GM12873 (cell line): Measurements from ENCODE around the gene OR52K2.

Experiments used
- TF ChIP-seq, protein P1 (sequence below): IDR thresholded peaks from 2 replicates; pipeline ENCODE4 v1.5.1; 2012; ENCODE audit warnings: low read depth, mild to moderate bottlenecking, moderate library complexity, low read length, control low read depth; ENCODE audit not compliant: insufficient read depth; ENCODE audit errors: missing control alignments

OR52K2 gene

DNA sequence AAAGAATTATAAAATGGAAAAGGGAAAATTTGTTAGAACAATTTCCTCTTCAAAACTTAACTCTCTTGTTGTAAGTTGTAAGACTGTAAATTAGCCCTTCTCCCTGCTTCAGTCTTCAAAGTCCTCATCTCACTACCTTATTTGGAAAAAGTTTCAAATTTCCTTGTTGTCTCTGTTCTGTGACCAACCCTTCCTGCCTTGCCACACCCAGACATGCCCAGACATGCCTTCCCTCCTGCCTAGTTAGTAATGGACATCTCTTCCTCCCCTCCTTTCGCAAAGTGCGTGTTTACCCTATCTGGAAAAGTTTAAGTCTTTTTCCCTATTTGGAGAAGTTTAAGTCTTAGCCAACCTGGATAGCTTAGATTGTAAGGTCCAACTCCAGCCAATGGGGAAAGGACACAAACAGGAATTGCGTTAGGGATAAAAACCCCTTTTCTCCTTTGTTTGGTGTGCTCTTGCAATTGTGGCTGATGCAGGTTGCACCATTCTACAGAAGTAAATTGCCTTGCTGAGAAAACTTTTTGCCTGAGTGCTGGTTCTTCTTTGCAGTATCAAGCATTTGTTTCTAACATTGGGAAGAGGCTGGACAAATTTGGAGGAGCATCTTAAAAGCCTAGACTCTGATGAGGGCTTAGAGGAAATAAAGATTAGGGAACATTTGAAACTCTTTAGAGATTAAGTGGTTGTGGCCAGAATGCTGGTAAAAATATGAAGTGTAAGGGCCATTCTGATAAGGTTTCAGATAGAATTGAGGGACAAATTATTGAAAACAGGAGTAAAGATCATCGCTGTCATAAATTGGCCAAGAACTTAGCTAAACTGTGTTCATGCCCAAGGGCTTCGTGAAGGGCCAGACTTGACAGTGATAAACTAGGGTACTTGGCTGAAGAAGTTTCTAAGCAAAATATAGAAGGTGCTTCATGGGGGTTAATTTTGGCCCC is 15.4 kb downstream of the OR52K2 start:
- TF ChIP-seq, protein P1, sequence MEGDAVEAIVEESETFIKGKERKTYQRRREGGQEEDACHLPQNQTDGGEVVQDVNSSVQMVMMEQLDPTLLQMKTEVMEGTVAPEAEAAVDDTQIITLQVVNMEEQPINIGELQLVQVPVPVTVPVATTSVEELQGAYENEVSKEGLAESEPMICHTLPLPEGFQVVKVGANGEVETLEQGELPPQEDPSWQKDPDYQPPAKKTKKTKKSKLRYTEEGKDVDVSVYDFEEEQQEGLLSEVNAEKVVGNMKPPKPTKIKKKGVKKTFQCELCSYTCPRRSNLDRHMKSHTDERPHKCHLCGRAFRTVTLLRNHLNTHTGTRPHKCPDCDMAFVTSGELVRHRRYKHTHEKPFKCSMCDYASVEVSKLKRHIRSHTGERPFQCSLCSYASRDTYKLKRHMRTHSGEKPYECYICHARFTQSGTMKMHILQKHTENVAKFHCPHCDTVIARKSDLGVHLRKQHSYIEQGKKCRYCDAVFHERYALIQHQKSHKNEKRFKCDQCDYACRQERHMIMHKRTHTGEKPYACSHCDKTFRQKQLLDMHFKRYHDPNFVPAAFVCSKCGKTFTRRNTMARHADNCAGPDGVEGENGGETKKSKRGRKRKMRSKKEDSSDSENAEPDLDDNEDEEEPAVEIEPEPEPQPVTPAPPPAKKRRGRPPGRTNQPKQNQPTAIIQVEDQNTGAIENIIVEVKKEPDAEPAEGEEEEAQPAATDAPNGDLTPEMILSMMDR, result no peak

DNA sequence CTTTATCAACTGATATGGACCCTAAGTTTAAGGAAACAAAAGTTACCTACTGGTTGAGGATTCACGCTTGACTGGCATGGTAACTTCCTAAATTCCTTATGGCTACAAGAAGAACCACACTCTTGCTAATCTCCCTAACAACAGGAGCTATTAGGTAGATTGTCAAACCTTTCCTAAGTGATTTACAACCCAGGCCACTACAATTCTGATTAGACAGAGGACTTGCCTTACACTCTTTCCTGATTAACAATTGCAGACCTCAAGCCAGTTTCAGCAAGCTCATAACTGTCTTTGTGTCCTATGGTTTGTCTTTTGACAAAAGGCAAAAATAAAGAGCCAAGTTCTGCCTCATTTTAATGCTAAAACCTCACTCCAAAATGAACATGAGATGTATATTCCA is 16.3 kb downstream of the OR52K2 start:
- TF ChIP-seq, protein P1, result no peak

DNA sequence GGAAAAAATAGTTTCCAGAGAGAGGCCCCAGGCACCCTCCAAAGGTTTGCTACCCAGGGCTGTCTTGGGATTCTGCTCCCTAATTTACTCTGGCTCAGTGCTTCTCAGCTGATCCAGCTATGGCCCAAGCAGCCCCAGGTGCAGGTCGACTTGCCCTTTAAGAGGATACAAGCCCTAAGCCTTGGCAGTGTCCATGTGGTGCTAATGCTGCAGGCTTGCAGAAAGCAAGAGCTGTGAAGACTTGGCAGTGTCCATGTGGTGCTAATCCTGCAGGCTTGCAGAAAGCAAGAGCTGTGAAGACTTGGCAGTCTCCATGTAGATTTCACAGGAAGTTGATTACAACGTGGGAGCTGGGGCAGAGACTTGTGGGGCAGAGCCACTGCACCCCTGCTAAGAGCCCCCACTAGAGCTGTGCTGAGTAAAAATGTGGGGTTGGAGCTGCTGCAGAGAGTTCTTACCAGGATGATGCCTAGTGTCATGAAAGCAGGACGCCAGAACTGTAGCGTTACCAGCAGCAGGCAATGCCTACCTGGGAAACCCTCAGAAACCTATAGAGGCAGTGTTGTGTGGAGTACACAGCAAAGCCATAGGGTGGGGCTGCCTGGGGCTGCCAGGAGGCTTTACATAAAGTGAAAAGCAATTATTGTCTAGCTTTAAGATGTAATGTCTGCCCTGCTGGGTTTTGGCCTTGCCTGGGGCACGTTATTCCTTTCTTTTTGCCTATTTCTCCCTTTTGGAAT is 17.2 kb downstream of the OR52K2 start:
- TF ChIP-seq, protein P1, result no peak

DNA sequence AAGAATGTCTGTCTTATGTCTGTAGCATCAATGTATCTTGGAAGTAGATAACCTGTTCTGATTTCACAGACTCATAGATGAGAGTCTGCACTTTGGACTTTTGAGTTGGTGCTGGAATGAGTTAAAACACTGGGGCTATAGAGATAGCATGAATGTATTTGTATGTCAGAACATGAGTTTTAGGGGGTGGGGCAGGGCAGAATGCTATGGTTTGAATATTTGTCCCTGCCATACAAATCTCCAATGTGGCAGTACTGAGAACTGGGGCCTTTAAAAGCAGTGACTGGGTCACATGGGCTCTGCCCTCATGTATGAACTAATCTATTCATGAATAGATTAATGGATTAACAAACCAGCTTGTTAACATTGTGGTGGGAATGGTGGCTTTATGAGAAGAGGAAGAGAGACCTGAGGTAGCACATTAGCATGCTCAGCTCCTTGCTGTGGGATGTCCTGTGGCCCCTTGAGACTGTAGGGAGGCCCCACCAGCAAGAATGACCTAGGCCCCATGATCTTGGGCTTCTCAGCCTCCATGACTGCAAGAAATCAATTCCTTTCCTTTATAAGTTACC is 17.9 kb downstream of the OR52K2 start:
- TF ChIP-seq, protein P1, result no peak

DNA sequence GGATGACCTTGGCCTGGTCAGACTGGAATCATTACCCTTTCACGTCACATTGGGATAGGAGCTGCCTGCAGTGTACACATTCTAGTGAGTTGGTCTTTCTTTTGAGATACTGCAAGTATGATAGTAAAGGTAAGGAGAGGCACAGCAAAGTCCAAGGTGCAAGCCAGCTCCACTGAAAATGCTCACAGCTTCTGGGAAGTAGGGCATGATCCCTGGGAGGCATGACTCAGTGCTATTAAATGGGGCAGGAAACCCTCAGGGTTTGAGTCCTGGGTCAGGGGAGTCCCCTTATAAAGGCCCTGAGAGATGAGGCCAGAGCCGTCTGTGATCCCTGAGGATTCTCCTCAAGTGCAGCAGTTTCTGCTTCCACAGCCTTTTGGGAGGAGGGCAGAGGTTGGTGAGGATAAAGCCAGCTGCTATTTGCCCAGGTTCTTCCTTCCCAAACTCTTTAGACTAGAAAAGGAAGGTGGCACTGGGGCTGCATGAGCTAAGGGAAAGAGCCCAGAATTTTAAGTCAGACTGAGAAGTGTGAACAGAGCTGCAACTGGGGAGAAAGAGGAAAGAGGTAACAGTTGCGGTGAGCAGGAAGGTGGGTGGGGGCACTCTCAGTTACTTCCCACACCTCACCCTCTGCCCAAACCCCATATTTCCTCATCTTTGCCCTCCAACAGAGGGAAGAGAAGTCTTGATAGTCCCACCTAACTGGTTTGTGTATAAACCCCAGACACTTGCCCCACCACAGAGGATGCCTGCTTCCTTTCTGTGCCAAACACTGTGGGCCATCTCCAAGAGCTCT is 18.9 kb downstream of the OR52K2 start:
- TF ChIP-seq, protein P1, result no peak

DNA sequence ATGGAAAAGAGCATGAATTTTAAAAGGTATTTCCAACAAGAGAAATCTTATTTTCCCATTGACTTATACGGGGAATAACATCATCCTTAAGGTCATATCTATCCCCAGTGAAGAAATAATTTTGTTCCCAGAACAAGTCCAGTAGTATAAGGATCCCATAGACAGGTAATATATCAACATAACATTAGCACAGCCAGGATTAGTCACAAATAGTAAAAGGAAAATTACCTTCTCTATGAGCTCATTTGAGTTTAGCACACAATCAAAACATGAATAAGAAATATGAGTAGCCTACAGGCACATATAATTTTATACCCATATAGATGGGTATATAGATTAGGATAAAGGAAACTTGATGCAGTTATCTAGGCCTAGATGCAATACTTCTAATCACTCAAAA is 30.5 kb downstream of the OR52K2 start:
- TF ChIP-seq, protein P1, result no peak
